Neural cell (in vitro differentiated cells): ENCODE results near the gene P3H3.

ENCODE experiments used
- CTCF ChIP-seq: fragments of 450-650 bp; IDR thresholded peaks from 2 replicates; pipeline ENCODE4 v1.5.1; 2014; ENCODE audit warnings: antibody characterized with exemption, mild to moderate bottlenecking, moderate library complexity; ENCODE audit not compliant: poor library complexity, severe bottlenecking
- EP300 ChIP-seq: fragments of 450-650 bp; conservative IDR thresholded peaks from 2 replicates; pipeline ENCODE4 v1.6.1; 2014; ENCODE audit warnings: antibody characterized with exemption, mild to moderate bottlenecking, moderate library complexity; ENCODE audit not compliant: poor library complexity, severe bottlenecking
- EZH2 ChIP-seq: fragments of 200-600, 300-800 bp; shearing (Covaris generic), sonication (generic); IDR thresholded peaks from 2 replicates; pipeline ENCODE4 v1.6.1; 2014; ENCODE audit warnings: antibody characterized with exemption, low read length, borderline replicate concordance, mild to moderate bottlenecking; ENCODE audit not compliant: insufficient read depth, poor library complexity, severe bottlenecking
- MXI1 ChIP-seq: fragments of 450-650 bp; conservative IDR thresholded peaks from 2 replicates; pipeline ENCODE4 v1.6.1; 2014; ENCODE audit warnings: antibody characterized with exemption, mild to moderate bottlenecking; ENCODE audit not compliant: poor library complexity, severe bottlenecking
- POLR2AphosphoS5 ChIP-seq: IDR thresholded peaks from 2 replicates; pipeline ENCODE4 v1.6.1; 2012
- RAD21 ChIP-seq: fragments of 450-650 bp; conservative IDR thresholded peaks from 2 replicates; pipeline ENCODE4 v1.6.1; 2014; ENCODE audit warnings: antibody characterized with exemption, mild to moderate bottlenecking, moderate library complexity
- REST ChIP-seq: IDR thresholded peaks from 2 replicates; pipeline ENCODE4 v1.6.1; 2012; ENCODE audit warnings: borderline replicate concordance
- SMC3 ChIP-seq: fragments of 450-650 bp; conservative IDR thresholded peaks from 2 replicates; pipeline ENCODE4 v1.6.1; 2014; ENCODE audit warnings: antibody characterized with exemption, mild to moderate bottlenecking, moderate library complexity; ENCODE audit not compliant: poor library complexity
- TAF1 ChIP-seq: IDR thresholded peaks from 2 replicates; pipeline ENCODE4 v1.6.1; 2012; ENCODE audit warnings: low read depth

DNA sequence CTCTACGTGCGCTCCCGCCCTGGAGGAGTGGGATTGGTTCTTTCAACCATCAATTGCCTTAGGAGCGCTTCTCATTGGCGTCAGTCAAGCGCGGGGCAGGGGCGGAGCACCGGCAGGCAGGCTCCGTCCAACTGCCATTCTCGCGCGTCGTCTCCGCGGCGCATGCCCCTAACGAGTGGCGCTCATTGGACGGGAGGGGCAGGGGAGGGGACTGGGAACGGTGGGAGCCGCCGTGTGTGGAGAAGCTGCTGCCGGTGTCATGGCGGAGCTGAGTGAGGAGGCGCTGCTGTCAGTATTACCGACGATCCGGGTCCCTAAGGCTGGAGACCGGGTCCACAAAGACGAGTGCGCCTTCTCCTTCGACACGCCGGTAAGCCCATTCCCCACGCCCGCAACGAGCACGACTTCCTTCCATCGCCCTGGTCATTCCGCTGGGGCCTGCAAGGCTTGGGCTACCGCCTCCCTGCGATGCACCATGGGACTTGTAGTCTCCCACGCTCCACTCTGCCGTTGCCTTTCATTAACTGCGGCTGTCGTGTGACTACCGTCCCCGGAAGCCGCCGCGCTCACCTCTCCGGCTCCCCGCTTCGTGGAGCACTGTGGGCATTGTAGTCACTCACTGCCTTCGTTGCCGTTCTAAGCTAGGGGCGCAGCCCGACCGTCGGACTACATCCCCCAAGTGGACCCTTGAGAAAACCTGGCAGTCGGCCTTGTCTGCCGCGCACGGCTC is 23.9 kb downstream of the P3H3 start, which contains the start of gene USP5:
- peak; percentile 84 for TF ChIP-seq MXI1
- TF ChIP-seq CTCF = no peak
- no peak for TF ChIP-seq EZH2
- TF ChIP-seq POLR2AphosphoS5 = peak; percentile 97
- TF ChIP-seq RAD21 = no peak
- TF ChIP-seq REST = no peak
- TF ChIP-seq TAF1 = peak; percentile 26
- TF ChIP-seq EP300 = no peak
- no peak for TF ChIP-seq SMC3
